Measurements from ENCODE around the gene TWSG1. TPM values are rescaled to one million over a fixed set of nuclear protein-coding genes. Genes with fewer than 3 reads are reported as not detected.
"Not testable (repeated sequence)": the region's sequence is repeated elsewhere in the genome, so short reads cannot be mapped to it uniquely, and the experiment has no call there.

Gene TWSG1
- total RNA-seq, 1 donor from 2014 or later = 19.2 TPM

GRCh38 chr18:9418047-9418690 is 83.6 kb downstream of the TWSG1 start:
- intact Hi-C loops (cut with DNase I) = no loop called here
- no peak for DNase-seq (ENCODE audit: low spot score)

GRCh38 chr18:9419956-9420631 is 85.5 kb downstream of the TWSG1 start:
- intact Hi-C loops (cut with DNase I) = no loop called here

GRCh38 chr18:9421096-9421900 is 86.7 kb downstream of the TWSG1 start:
- no peak for DNase-seq (ENCODE audit: low spot score)
- intact Hi-C loops (cut with DNase I) = no loop called here

More at GRCh38 chr18:9419956-9420631, 85.5 kb downstream of the TWSG1 start:
- DNase-seq (ENCODE audit: low spot score) = no peak

- DNase-seq (ENCODE audit: low spot score) = no peak
- intact Hi-C loops (cut with DNase I) = no loop called here
These were observed 87.3 kb downstream of the TWSG1 start for GRCh38 chr18:9421901-9422327.

- no peak for DNase-seq (ENCODE audit: low spot score)
- intact Hi-C loops (cut with DNase I) = no loop called here
These were observed 88.4 kb downstream of the TWSG1 start for GRCh38 chr18:9422816-9423519.

- DNase-seq (ENCODE audit: low spot score); intact Hi-C loops (cut with DNase I): not testable (repeated sequence)
These were observed 89.1 kb downstream of the TWSG1 start for GRCh38 chr18:9423648-9424047.

GRCh38 chr18:9424235-9424634 is 89.7 kb downstream of the TWSG1 start:
- intact Hi-C loops (cut with DNase I); DNase-seq (ENCODE audit: low spot score): not testable (repeated sequence)

- intact Hi-C loops (cut with DNase I) = no loop called here
- DNase-seq (ENCODE audit: low spot score) = no peak
These were observed 92.2 kb downstream of the TWSG1 start for GRCh38 chr18:9426753-9427152.

- intact Hi-C loops (cut with DNase I) = no loop called here
- no peak for DNase-seq (ENCODE audit: low spot score)
These were observed 93.7 kb downstream of the TWSG1 start for GRCh38 chr18:9428301-9428706.

- intact Hi-C loops (cut with DNase I) = no loop called here
- no peak for DNase-seq (ENCODE audit: low spot score)
These were observed 94.5 kb downstream of the TWSG1 start for GRCh38 chr18:9428862-9429661.

GRCh38 chr18:9429662-9429993 is 95.1 kb downstream of the TWSG1 start:
- no peak for DNase-seq (ENCODE audit: low spot score)
- intact Hi-C loops (cut with DNase I) = no loop called here

- DNase-seq (ENCODE audit: low spot score); intact Hi-C loops (cut with DNase I): not testable (repeated sequence)
These were observed 95.7 kb downstream of the TWSG1 start for GRCh38 chr18:9430315-9430714.

- DNase-seq (ENCODE audit: low spot score) = no peak
- intact Hi-C loops (cut with DNase I) = no loop called here
These were observed 96.7 kb downstream of the TWSG1 start for GRCh38 chr18:9431296-9431695.

- intact Hi-C loops (cut with DNase I); DNase-seq (ENCODE audit: low spot score): not testable (repeated sequence)
These were observed 98.5 kb downstream of the TWSG1 start for GRCh38 chr18:9433122-9433521.

- intact Hi-C loops (cut with DNase I) = no loop called here
- DNase-seq (ENCODE audit: low spot score) = no peak
These were observed 99.1 kb downstream of the TWSG1 start for GRCh38 chr18:9433671-9434121.

- DNase-seq (ENCODE audit: low spot score) = no peak
- intact Hi-C loops (cut with DNase I) = no loop called here
These were observed 99.6 kb downstream of the TWSG1 start for GRCh38 chr18:9434122-9434701.

- DNase-seq (ENCODE audit: low spot score) = no peak
- intact Hi-C loops (cut with DNase I) = no loop called here
These were observed 100.5 kb downstream of the TWSG1 start for GRCh38 chr18:9435041-9435440.

GRCh38 chr18:9436206-9436929 is 101.8 kb downstream of the TWSG1 start:
- intact Hi-C loops (cut with DNase I) = no loop called here
- no peak for DNase-seq (ENCODE audit: low spot score)
